Peyer's patch (tissue), 4 donors: ENCODE measurements around the gene REL. TPM values are rescaled to one million over a fixed set of nuclear protein-coding genes. Genes with fewer than 3 reads are reported as not detected.

Experiments used
- DNase-seq, 3 donors: peaks; one replicate each; pipeline ENCODE4 v3.0.0-alpha.2; 2017 to 2019
- H3K27ac ChIP-seq, 4 donors: fragments of 200-600 bp; sonication (generic); one replicate each; pipeline ENCODE4 v1.5.1; 2016 to 2019
- H3K27me3 ChIP-seq, 2 donors: fragments of 200-600 bp; sonication (generic); one replicate each; pipeline ENCODE4 v1.5.1; 2019
- H3K36me3 ChIP-seq, 3 donors: fragments of 200-600 bp; sonication (generic); one replicate each; pipeline ENCODE4 v1.5.1; 2016 to 2019
- H3K4me1 ChIP-seq, 4 donors: fragments of 200-600 bp; sonication (generic); one replicate each; pipeline ENCODE4 v1.5.1; 2016 to 2019
- H3K4me3 ChIP-seq, 4 donors: fragments of 200-600 bp; sonication (generic); 1 replicate in 3 of 4; 2 replicates in 1 of 4; pipeline ENCODE4 v1.5.1; 2016 to 2019; ENCODE audit warnings: mild to moderate bottlenecking in 1 of 4
- H3K9me3 ChIP-seq, 4 donors: fragments of 200-600 bp; sonication (generic); one replicate each; pipeline ENCODE4 v1.5.1; 2016 to 2019; ENCODE audit warnings: mild to moderate bottlenecking in 1 of 4
- CTCF ChIP-seq, 6 experiments: fragments of 450-650 bp in 4 of 6; fragments of 200-600 bp in 2 of 6; sonication (generic) in 1 of 6; IDR thresholded peaks; one replicate each; pipeline ENCODE4 v1.5.1; 2017 to 2019; ENCODE audit warnings: antibody characterized with exemption in 6 of 6, mild to moderate bottlenecking in 3 of 6, moderate library complexity in 1 of 6
- POLR2A ChIP-seq, 2 donors: fragments of 450-650 bp; IDR thresholded peaks; one replicate each; pipeline ENCODE4 v1.5.1; 2017; ENCODE audit warnings: antibody characterized with exemption in 2 of 2, mild to moderate bottlenecking in 2 of 2, moderate library complexity in 2 of 2
- total RNA-seq, 4 donors: library from RNA; depleted of rRNA; stranded (reverse); fragments of >200 nt; gene quantifications; one replicate each; pipeline ENCODE4 v1.1.0, GENCODE V29; 2016

Gene REL
- total RNA-seq, 4 donors from 2014 or later = 11.7 to 79.2 (median 16.7) TPM

GRCh38 chr2:60867007-60867406, 14.4 kb upstream of the REL start:
- H3K27ac ChIP-seq = peak overlapping the region in 2 of 4 donors; percentile 43 to 48
- H3K9me3 ChIP-seq = no peaks in the 10 kb centered on the region
- no peaks in the 10 kb centered on the region for H3K36me3 ChIP-seq
- DNase-seq = no peak
- H3K27me3 ChIP-seq = no peaks in the 10 kb centered on the region
- TF ChIP-seq CTCF (IDR thresholded peaks at IDR 0.05) = no peak
- no peak for TF ChIP-seq POLR2A (IDR thresholded peaks at IDR 0.05)
- H3K4me3 ChIP-seq = no peak overlapping the region
- no peaks in the 10 kb centered on the region for H3K4me1 ChIP-seq

- TF ChIP-seq POLR2A (IDR thresholded peaks at IDR 0.05) (no peak), CTCF (IDR thresholded peaks at IDR 0.05) (no peak)
- no peaks in the 10 kb centered on the region for H3K36me3 ChIP-seq
- no peaks in the 10 kb centered on the region for H3K9me3 ChIP-seq
- peak overlapping the region in 1 of 4 donors; percentile 43 for H3K27ac ChIP-seq
- no peaks in the 10 kb centered on the region for H3K27me3 ChIP-seq
- no peak overlapping the region for H3K4me3 ChIP-seq
- no peaks in the 10 kb centered on the region for H3K4me1 ChIP-seq
- peak in 2 of 3 donors; percentile 49 to 62 for DNase-seq
These were observed 13.5 kb upstream of the REL start for GRCh38 chr2:60867848-60868247.

GRCh38 chr2:60868589-60869273, 12.6 kb upstream of the REL start:
- peak overlapping the region in 1 of 4 donors; percentile 43 for H3K27ac ChIP-seq
- DNase-seq = no peak
- no peaks in the 10 kb centered on the region for H3K4me1 ChIP-seq
- H3K36me3 ChIP-seq = no peaks in the 10 kb centered on the region
- H3K4me3 ChIP-seq = no peak overlapping the region
- no peaks in the 10 kb centered on the region for H3K9me3 ChIP-seq
- no peak for TF ChIP-seq CTCF (IDR thresholded peaks at IDR 0.05)
- no peak for TF ChIP-seq POLR2A (IDR thresholded peaks at IDR 0.05)
- H3K27me3 ChIP-seq = no peaks in the 10 kb centered on the region

- no peaks in the 10 kb centered on the region for H3K4me1 ChIP-seq
- H3K4me3 ChIP-seq = no peak overlapping the region
- H3K9me3 ChIP-seq = no peaks in the 10 kb centered on the region
- no peak for DNase-seq
- H3K27me3 ChIP-seq = no peaks in the 10 kb centered on the region
- TF ChIP-seq POLR2A (IDR thresholded peaks at IDR 0.05) = no peak
- no peak for TF ChIP-seq CTCF (IDR thresholded peaks at IDR 0.05)
- H3K27ac ChIP-seq = peak overlapping the region in 1 of 4 donors; percentile 53
- H3K36me3 ChIP-seq = no peaks in the 10 kb centered on the region
These were observed 8.9 kb upstream of the REL start for GRCh38 chr2:60872510-60872928.

- no peak for TF ChIP-seq CTCF (IDR thresholded peaks at IDR 0.05)
- TF ChIP-seq POLR2A (IDR thresholded peaks at IDR 0.05) = no peak
- Histone ChIP-seq H3K27ac (peak overlapping the region in 1 of 4 donors; percentile 53), H3K4me3 (no peak overlapping the region), H3K9me3 (no peaks in the 10 kb centered on the region), H3K36me3 (no peaks in the 10 kb centered on the region), H3K4me1 (no peaks in the 10 kb centered on the region), H3K27me3 (no peaks in the 10 kb centered on the region)
- DNase-seq = no peak
These were observed 8.0 kb upstream of the REL start for GRCh38 chr2:60873381-60873780.
